ENCODE data around the gene SOX6.

SOX6 gene

GRCh38 chr11:15987046-15987445 lies 369.3 kb downstream of the SOX6 start:
- no peak for DNase-seq

- no peak for DNase-seq
These were observed 370.5 kb downstream of the SOX6 start for GRCh38 chr11:15985860-15986139.

GRCh38 chr11:15985127-15985859 lies 371.1 kb downstream of the SOX6 start:
- DNase-seq, result no peak

- DNase-seq, result no peak
These were observed 375.1 kb downstream of the SOX6 start for GRCh38 chr11:15981292-15981691.

GRCh38 chr11:15977116-15977515 lies 379.2 kb downstream of the SOX6 start:
- DNase-seq, result no peak

- no peak for DNase-seq
These were observed 379.8 kb downstream of the SOX6 start for GRCh38 chr11:15976433-15977045.

- no peak for DNase-seq
These were observed 380.6 kb downstream of the SOX6 start for GRCh38 chr11:15975742-15976141.

- DNase-seq, result peak in 2 of 3 experiments; percentile 13 to 25
These were observed 383.5 kb downstream of the SOX6 start for GRCh38 chr11:15972838-15973237.

- no peak for DNase-seq
These were observed 385.2 kb downstream of the SOX6 start for GRCh38 chr11:15971215-15971546.

- DNase-seq, result no peak
These were observed 385.7 kb downstream of the SOX6 start for GRCh38 chr11:15970506-15971214.

- peak in 1 of 3 experiments; percentile 14 for DNase-seq
These were observed 386.5 kb downstream of the SOX6 start for GRCh38 chr11:15969701-15970329.

- peak in 1 of 3 experiments; percentile 13 for DNase-seq
These were observed 387.1 kb downstream of the SOX6 start for GRCh38 chr11:15969281-15969680.

GRCh38 chr11:15968461-15969130 lies 387.8 kb downstream of the SOX6 start:
- DNase-seq, result peak in 1 of 3 experiments; percentile 20

- no peak for DNase-seq
These were observed 388.4 kb downstream of the SOX6 start for GRCh38 chr11:15967966-15968365.

- DNase-seq, result peak in 2 of 3 experiments; percentile 6 to 47
These were observed 389.2 kb downstream of the SOX6 start for GRCh38 chr11:15967166-15967565.

GRCh38 chr11:15965562-15966250 lies 390.6 kb downstream of the SOX6 start:
- peak in 1 of 3 experiments; percentile 54 for DNase-seq

GRCh38 chr11:15963266-15963665 lies 393.1 kb downstream of the SOX6 start:
- no peak for DNase-seq

- no peak for DNase-seq
These were observed 397.4 kb downstream of the SOX6 start for GRCh38 chr11:15958910-15959309.

GRCh38 chr11:15957234-15957633 lies 399.1 kb downstream of the SOX6 start:
- no peak for DNase-seq

- DNase-seq, result no peak
These were observed 400.0 kb downstream of the SOX6 start for GRCh38 chr11:15956302-15956701.

- no peak for DNase-seq
These were observed 400.8 kb downstream of the SOX6 start for GRCh38 chr11:15955595-15955994.

Measured in NCI-H1417 (cell line).